Measurements from ENCODE around the gene ZFYVE28. TPM values are rescaled to one million over a fixed set of nuclear protein-coding genes. Genes with fewer than 3 reads are reported as not detected.

Gene ZFYVE28
- total RNA-seq, 3 donors from 2014 or later (not counting 1 experiment from before 2014, with no cell fraction given) = 85.4 to 107 (median 104) TPM

DNA sequence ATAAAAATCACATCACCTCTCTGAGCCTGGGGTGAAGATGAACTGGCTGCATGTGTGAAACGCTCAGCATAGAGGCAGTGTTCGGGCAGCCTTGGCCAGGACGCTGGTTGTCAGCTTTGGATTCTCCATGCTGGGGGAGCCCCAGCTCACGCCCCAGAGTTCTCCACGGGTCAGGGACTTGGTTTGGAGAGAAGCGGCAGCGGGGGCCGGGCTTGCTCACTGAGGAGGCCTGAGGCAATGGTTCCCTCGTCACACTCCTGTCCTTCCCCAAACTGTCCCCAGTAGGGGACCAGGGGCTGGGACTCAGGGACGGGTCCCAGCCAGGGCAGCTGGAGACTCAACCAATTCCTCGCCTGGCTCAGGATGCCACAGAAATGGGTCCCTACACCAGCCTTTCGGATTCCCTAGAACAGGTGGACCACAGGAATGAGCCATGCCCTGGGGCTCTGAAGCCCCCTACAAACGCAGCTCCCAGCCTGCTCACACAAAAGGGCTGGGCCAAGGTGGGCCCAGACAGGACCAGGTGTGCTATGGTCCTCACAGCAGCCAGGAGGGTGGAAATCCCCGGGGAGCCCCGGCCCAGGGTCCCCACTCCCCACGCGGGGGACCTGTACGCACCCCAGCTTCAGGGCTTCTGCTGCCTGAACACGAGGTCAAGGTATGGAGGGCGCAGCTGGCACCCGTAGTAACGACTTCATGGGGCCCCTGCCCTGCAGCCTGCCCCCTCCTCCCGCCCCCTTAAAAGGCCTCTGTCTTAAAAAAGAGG, 157.9 kb downstream of the ZFYVE28 start:
- H3K36me3 Mint-ChIP-seq = no peaks in the 10 kb centered on the region
- H3K4me1 Mint-ChIP-seq = peaks cover 6 to 9% of the 10 kb centered on the region in 2 donors
- intact Hi-C loops (cut with micrococcal nuclease) = no loop called here
- H3K4me3 ChIP-seq (ENCODE audit: low read length) = peak overlapping the region; percentile 89
- no peaks in the 10 kb centered on the region for H3K27me3 ChIP-seq (ENCODE audit: control insufficient read depth, insufficient read depth, low read length)
- H3K27ac ChIP-seq (ENCODE audit: low read length) = peak overlapping the region; percentile 41
- H3K9me3 Mint-ChIP-seq = no peaks in the 10 kb centered on the region
- TF ChIP-seq, protein P1, sequence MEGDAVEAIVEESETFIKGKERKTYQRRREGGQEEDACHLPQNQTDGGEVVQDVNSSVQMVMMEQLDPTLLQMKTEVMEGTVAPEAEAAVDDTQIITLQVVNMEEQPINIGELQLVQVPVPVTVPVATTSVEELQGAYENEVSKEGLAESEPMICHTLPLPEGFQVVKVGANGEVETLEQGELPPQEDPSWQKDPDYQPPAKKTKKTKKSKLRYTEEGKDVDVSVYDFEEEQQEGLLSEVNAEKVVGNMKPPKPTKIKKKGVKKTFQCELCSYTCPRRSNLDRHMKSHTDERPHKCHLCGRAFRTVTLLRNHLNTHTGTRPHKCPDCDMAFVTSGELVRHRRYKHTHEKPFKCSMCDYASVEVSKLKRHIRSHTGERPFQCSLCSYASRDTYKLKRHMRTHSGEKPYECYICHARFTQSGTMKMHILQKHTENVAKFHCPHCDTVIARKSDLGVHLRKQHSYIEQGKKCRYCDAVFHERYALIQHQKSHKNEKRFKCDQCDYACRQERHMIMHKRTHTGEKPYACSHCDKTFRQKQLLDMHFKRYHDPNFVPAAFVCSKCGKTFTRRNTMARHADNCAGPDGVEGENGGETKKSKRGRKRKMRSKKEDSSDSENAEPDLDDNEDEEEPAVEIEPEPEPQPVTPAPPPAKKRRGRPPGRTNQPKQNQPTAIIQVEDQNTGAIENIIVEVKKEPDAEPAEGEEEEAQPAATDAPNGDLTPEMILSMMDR (IDR thresholded peaks at IDR 0.05) = no peak
- WGBS (ENCODE audit: insufficient coverage) = 65% methylated on average over 23 of the region's 23 CpGs
- H3K4me3 Mint-ChIP-seq = peak overlapping the region; percentile 76
- H3K27ac Mint-ChIP-seq = peak overlapping the region in 1 of 2 donors; percentile 13
- H3K27me3 Mint-ChIP-seq (ENCODE audit: low read depth in 2 of 2) = no peaks in the 10 kb centered on the region
- DNase-seq = peak in 1 of 2 donors; percentile 17
- ATAC-seq = no peak
- peaks cover 39% of the 10 kb centered on the region for H3K4me1 ChIP-seq (ENCODE audit: control insufficient read depth, insufficient read depth, low read length)
- peaks cover 19% of the 10 kb centered on the region for H3K36me3 ChIP-seq (ENCODE audit: control insufficient read depth, insufficient read depth, low read length)
- no peaks in the 10 kb centered on the region for H3K9me3 ChIP-seq (ENCODE audit: control insufficient read depth, insufficient read depth, low read length)

DNA sequence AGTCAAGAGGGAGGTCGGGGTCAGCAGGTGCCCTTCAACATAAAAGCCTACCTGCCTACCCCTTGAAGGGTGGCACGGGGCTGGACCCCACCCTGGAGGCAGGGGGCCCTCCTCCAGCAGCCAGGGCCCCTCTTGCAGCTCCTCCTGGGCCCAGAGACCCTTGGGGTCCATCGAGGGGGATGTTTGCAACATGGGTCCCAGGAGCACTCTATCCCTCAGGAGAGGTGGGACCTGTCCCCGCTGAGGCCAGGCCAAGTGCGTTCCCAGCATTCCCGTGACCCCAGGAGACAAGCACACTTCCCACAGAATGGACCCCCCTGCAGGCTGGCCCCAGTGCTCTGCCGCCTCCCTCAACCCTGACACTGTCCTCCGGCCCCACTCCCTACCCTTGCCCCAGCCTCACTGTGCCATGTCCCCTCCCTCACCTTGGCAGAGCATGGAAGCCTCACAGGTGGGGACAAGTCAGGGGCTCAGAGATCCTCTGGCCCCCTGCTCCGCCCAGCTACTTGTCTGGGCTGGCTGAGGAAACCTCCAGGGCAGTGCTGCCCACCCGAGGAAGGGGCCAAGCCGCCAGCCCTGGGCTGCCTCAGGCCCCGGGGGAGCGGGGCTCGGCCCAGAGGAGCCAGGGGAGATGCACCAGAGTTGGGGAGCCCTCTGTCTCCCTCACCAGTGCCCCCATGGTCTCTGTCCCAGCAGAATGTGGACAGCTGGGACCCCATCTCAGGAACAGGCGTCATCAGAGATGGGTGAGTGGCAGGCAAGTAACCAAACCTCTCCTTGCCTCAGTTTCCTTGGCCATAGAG, 158.7 kb downstream of the ZFYVE28 start:
- Histone ChIP-seq H3K4me3 (ENCODE audit: low read length) (no peak overlapping the region), H3K4me1 (ENCODE audit: control insufficient read depth, insufficient read depth, low read length) (peaks cover 39% of the 10 kb centered on the region), H3K27me3 (ENCODE audit: control insufficient read depth, insufficient read depth, low read length) (no peaks in the 10 kb centered on the region), H3K9me3 (ENCODE audit: control insufficient read depth, insufficient read depth, low read length) (no peaks in the 10 kb centered on the region), H3K36me3 (ENCODE audit: control insufficient read depth, insufficient read depth, low read length) (peaks cover 22% of the 10 kb centered on the region), H3K27ac (ENCODE audit: low read length) (no peak overlapping the region)
- Mint-ChIP-seq H3K4me3 (peak overlapping the region; percentile 42), H3K27ac (no peak overlapping the region), H3K36me3 (no peaks in the 10 kb centered on the region), H3K9me3 (no peaks in the 10 kb centered on the region), H3K4me1 (peaks cover 6 to 13% of the 10 kb centered on the region in 2 donors), H3K27me3 (ENCODE audit: low read depth in 2 of 2) (no peaks in the 10 kb centered on the region)
- intact Hi-C loops (cut with micrococcal nuclease) = no loop called here
- TF ChIP-seq, protein P1 (IDR thresholded peaks at IDR 0.05) = no peak
- ATAC-seq (no peak), DNase-seq (peak in 1 of 2 donors; percentile 15)
- 96% methylated on average over 15 of the region's 15 CpGs for WGBS (ENCODE audit: insufficient coverage)

DNA sequence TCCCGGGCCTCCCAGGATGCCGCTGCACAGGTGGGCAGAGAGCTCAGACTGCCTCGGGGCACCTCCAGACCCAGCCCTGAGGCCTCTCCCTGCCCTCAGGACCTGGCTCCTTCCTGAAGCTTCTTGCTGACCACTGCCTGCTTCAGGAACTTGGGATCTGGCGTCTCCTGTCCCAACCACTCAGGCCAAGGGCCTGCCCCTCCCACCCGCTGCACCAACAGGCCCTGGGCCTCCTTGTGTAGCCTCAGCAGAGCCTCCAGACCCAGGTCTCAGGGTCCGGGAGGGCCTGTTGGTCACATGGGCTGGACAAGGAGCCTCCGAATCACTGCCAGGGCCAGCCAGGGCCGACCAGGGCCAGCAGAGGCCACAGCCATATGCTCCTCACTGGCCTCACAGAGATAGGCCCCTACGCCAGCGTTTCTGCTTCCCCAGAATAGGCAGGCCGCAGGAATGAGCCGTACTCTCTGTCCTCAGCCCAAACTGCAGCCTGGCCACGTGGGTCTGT, 159.4 kb downstream of the ZFYVE28 start:
- H3K4me3 ChIP-seq (ENCODE audit: low read length) = no peak overlapping the region
- peaks cover 39% of the 10 kb centered on the region for H3K4me1 ChIP-seq (ENCODE audit: control insufficient read depth, insufficient read depth, low read length)
- H3K36me3 ChIP-seq (ENCODE audit: control insufficient read depth, insufficient read depth, low read length) = peaks cover 29% of the 10 kb centered on the region
- WGBS (ENCODE audit: insufficient coverage) = 94% methylated on average over 13 of the region's 13 CpGs
- no peaks in the 10 kb centered on the region for H3K9me3 Mint-ChIP-seq
- intact Hi-C loops (cut with micrococcal nuclease) = no loop called here
- H3K27me3 Mint-ChIP-seq (ENCODE audit: low read depth in 2 of 2) = no peaks in the 10 kb centered on the region
- peaks cover 6 to 20% of the 10 kb centered on the region in 2 donors for H3K4me1 Mint-ChIP-seq
- no peaks in the 10 kb centered on the region for H3K27me3 ChIP-seq (ENCODE audit: control insufficient read depth, insufficient read depth, low read length)
- H3K27ac Mint-ChIP-seq = no peak overlapping the region
- H3K9me3 ChIP-seq (ENCODE audit: control insufficient read depth, insufficient read depth, low read length) = no peaks in the 10 kb centered on the region
- no peak overlapping the region for H3K27ac ChIP-seq (ENCODE audit: low read length)
- peak in 1 of 2 donors; percentile 16 for DNase-seq
- H3K36me3 Mint-ChIP-seq = no peaks in the 10 kb centered on the region
- ATAC-seq = no peak
- TF ChIP-seq, protein P1 (IDR thresholded peaks at IDR 0.05) = no peak
- H3K4me3 Mint-ChIP-seq = no peak overlapping the region

All from natural killer cell (primary cell).